ENCODE results near the gene CTCFL.

- TF ChIP-seq REST (IDR thresholded peaks at IDR 0.05; ENCODE audit: borderline replicate concordance): no peak
- no peak for TF ChIP-seq RAD21 (conservative IDR thresholded peaks at IDR 0.05)
- no peak for TF ChIP-seq TAF1 (IDR thresholded peaks at IDR 0.05; ENCODE audit: low read depth)
- TF ChIP-seq EP300 (conservative IDR thresholded peaks at IDR 0.05; ENCODE audit: poor library complexity, severe bottlenecking): no peak
- no peak for TF ChIP-seq POLR2AphosphoS5 (IDR thresholded peaks at IDR 0.05)
- TF ChIP-seq EZH2 (IDR thresholded peaks at IDR 0.05; ENCODE audit: borderline replicate concordance, insufficient read depth, low read length, poor library complexity, severe bottlenecking): no peak
Measured at GRCh38 chr20:57483287-57484050, 41.5 kb downstream of the CTCFL start.

Data from neural cell (in vitro differentiated cells).